CD1c-positive myeloid dendritic cell (primary cell): ENCODE measurements around the gene ILDR2.
"Not testable (repeated sequence)": the region's sequence is repeated elsewhere in the genome, so short reads cannot be mapped to it uniquely, and the experiment has no call there.

Experiments
- DNase-seq: peaks from one replicate; pipeline ENCODE4 v3.0.0-alpha.2; 2016; ENCODE audit errors: extremely low spot score

Gene ILDR2

GRCh38 chr1:166889776-166890175 lies 85.6 kb downstream of the ILDR2 start:
- no peak for DNase-seq

- DNase-seq = no peak
Observed at GRCh38 chr1:166888373-166889111, 86.8 kb downstream of the ILDR2 start.

GRCh38 chr1:166884971-166885370 lies 90.4 kb downstream of the ILDR2 start:
- DNase-seq = no peak

DNA sequence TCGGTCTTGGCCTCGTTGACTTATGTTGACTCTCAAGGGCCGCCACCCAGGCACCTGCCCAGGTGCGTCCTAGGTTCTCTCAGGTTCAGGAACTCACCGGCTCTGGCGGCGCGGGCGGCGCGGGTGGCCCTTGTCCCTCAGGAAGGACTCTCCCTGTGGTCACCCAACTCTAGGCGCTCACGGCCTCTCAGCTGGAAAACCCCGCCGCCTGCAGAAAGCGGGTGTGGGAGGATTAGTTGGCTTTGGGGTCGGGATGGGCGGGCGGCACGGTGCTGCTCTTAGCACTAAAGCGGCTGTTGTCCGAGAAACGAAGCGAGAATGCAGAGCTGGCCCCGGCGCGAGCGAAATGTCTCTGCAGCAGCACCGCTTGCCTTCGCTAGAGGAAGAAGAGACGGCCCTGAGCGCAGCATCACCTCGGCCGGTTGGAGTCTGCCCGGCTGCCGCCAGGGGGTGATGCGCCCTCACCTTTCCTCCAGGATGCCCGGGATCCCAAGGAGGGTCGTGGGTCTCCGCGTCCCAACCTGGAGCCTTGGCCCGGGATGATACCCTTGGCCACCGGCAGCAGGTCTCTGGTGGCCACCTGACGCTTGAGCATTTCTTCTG lies 91.2 kb downstream of the ILDR2 start:
- DNase-seq = peak; percentile 48

GRCh38 chr1:166882893-166883292 lies 92.4 kb downstream of the ILDR2 start:
- no peak for DNase-seq

- DNase-seq = not testable (repeated sequence)
Observed at GRCh38 chr1:166878173-166878917, 97.0 kb downstream of the ILDR2 start.

- DNase-seq = no peak
Observed at GRCh38 chr1:166876540-166876838, 98.9 kb downstream of the ILDR2 start.

- peak; percentile 96 for DNase-seq
Observed at GRCh38 chr1:166875734-166876539, 99.4 kb downstream of the ILDR2 start, which contains the start of gene TADA1. TADA1 (minus strand) TSS chr1:166876264; CDS start chr1:166876233, 31 bp downstream.

DNA sequence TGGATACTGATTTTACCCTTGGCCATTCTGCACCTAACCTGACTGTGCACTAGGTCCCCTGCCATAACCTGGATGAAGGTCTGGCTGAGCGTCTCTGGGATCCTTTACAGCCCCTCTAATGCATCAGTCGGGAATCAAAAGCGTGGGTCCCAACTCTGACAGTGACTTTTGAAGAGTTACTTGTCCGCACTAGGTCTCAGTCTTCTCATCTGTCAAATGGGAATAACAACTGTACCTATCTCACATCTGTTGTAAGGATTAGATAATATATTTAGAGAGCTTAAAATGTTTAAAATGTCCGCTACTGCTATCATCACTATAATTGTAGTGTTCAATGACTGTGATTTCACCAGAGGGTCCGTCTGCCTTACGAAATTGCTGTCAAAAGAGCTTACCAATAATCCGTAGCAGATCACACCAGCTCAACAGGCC lies 100.0 kb downstream of the ILDR2 start:
- DNase-seq = no peak

DNA sequence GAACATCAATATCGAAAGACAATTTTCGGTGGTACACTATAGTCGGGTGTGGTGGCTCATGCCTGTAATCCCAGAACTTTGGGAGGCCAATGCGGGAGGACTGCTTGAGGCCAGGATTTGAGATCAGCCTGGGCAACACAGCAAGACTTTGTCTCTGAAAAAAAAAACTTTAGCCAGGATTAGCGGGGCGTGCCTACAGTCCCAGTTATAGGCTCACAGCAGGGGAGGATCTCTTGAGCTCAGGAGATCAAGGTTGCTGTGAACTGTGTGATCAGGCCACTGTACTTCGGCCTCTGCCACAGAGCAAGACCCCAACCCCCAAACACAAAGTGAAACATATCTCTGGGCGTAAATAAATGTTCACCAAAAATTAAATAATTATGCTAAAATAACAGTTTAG lies 100.9 kb downstream of the ILDR2 start:
- no peak for DNase-seq

DNA sequence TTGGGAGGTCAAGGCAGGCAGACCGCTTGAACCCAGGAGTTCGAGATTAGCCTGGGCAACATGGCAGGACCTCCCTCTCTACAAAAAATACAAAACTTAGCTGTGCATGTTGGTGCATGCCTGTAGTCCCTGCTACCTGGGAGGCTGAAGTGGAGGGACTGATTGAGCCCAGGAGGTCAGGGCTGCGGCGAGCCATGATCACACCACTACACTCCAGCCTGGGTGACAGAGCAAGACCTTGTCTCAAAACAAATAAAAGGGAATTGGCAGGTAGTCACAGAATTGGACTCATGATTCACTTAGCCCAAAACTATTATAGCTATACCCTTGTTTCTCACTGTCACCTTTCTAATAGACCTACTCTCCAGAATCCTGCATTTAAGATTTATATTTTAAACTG lies 104.8 kb downstream of the ILDR2 start:
- DNase-seq = no peak

DNA sequence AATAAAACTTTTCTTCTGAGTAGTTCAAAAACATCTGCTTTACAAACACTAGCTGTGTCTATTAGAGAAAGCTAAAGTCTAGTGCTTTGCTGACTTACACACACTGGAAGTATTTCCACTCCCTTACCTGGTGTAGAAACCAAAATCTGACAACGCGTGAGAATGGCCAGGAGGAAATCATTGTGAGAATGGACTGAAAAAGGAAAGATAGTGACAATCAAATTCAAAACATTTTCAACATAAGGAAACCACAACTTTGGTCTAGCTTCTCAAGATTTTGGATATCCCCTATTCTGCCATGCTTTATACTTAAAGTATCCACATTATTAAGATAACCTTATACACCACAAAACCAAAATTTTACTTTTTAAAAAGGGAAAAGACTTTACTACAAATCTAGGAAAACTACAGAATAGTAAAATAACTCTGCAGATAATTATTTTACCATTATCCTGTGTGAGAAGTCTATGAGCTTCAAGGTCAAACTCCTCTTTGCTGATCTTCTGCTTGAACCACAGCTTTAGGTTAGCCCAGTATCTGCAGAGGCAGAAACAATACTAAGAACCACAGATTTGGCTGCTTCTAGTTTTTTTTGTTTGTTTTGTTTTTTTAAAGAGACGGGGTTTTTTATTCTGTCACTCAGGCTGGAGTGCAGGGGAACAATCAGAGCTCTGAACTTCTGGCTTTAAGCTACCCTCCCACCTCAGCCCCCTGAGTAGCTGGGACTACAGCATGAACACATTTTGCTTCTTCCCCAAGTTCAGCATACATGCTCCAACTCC lies 105.8 kb downstream of the ILDR2 start:
- DNase-seq = no peak

- no peak for DNase-seq
Observed at GRCh38 chr1:166868639-166869038, 106.7 kb downstream of the ILDR2 start.

GRCh38 chr1:166865926-166866325 lies 109.4 kb downstream of the ILDR2 start:
- no peak for DNase-seq

DNA sequence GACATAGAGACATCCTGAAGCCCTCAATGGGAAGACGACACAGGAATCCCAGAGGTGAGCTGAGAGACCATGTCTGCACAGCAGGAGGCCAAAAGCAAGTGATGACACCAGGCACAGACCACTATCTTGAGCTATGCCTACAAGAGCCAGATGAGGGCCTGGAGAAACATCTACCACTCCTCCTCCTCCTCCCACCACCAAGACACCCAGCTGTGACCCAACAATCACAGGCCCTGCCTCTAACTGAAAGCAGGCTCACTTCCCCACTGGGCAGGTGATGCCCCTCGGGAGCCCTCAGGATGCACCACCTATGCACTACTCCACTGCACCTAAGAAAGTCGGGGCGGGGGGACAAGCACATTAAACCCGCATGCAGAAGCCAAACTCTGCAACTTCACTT lies 115.7 kb downstream of the ILDR2 start:
- no peak for DNase-seq

GRCh38 chr1:166858726-166859419 lies 116.5 kb downstream of the ILDR2 start:
- no peak for DNase-seq
